GM21367 (cell line): Measurements from ENCODE around the gene ADAMTS6.
"Not testable (repeated sequence)": the region's sequence is repeated elsewhere in the genome, so short reads cannot be mapped to it uniquely, and the experiment has no call there.

Experiments
- ATAC-seq: cut with Tn5 transposase; IDR thresholded peaks from one replicate; pipeline ENCODE4 v1.9.1; 2021; ENCODE audit not compliant: unreplicated experiment

ADAMTS6 gene

GRCh38 chr5:65481635-65482295, at the start of gene ADAMTS6:
TSS of gene ADAMTS6 (minus strand) at chr5:65481920. CDS start at chr5:65473673, 8,247 bp downstream.
- peak; percentile 76 for ATAC-seq

GRCh38 chr5:65530904-65531303, 49.2 kb upstream of the ADAMTS6 start:
- no peak for ATAC-seq

GRCh38 chr5:65525726-65526125, 44.0 kb upstream of the ADAMTS6 start:
- ATAC-seq = no peak

GRCh38 chr5:65512170-65512937, 30.6 kb upstream of the ADAMTS6 start:
- no peak for ATAC-seq

GRCh38 chr5:65508978-65509377, 27.3 kb upstream of the ADAMTS6 start:
- ATAC-seq = no peak

GRCh38 chr5:65506961-65507360, 25.2 kb upstream of the ADAMTS6 start:
- no peak for ATAC-seq

GRCh38 chr5:65489119-65489518, 7.4 kb upstream of the ADAMTS6 start:
- ATAC-seq = no peak

GRCh38 chr5:65488038-65488687, 6.4 kb upstream of the ADAMTS6 start:
- not testable (repeated sequence) for ATAC-seq

GRCh38 chr5:65486803-65487202, 5.1 kb upstream of the ADAMTS6 start:
- not testable (repeated sequence) for ATAC-seq

GRCh38 chr5:65485405-65485804, 3.7 kb upstream of the ADAMTS6 start:
- ATAC-seq = no peak

GRCh38 chr5:65483546-65484346, 2.0 kb upstream of the ADAMTS6 start:
- peak; percentile 39 for ATAC-seq

- ATAC-seq = no peak
Observed at GRCh38 chr5:65482736-65483545, 1.2 kb upstream of the ADAMTS6 start.

GRCh38 chr5:65482296-65482735, 596 bp upstream of the ADAMTS6 start:
- no peak for ATAC-seq

GRCh38 chr5:65481171-65481581, 544 bp downstream of the ADAMTS6 start:
- ATAC-seq = no peak

- peak; percentile 37 for ATAC-seq
Observed at GRCh38 chr5:65480306-65480865, 1.3 kb downstream of the ADAMTS6 start.

GRCh38 chr5:65479527-65479926, 2.2 kb downstream of the ADAMTS6 start:
- no peak for ATAC-seq

GRCh38 chr5:65478336-65478735, 3.4 kb downstream of the ADAMTS6 start:
- ATAC-seq = no peak

- ATAC-seq = no peak
Observed at GRCh38 chr5:65475895-65476294, 5.8 kb downstream of the ADAMTS6 start.

- no peak for ATAC-seq
Observed at GRCh38 chr5:65475336-65475735, 6.4 kb downstream of the ADAMTS6 start.
